Pericardium fibroblast (primary cell): ENCODE results near the gene RBMS1. TPM values are rescaled to one million over a fixed set of nuclear protein-coding genes. Genes with fewer than 3 reads are reported as not detected.

Experiments used
- total RNA-seq: library from RNA; depleted of rRNA; stranded (reverse); fragments of >200 nt; gene quantifications from 2 replicates; pipeline ENCODE4 v1.2.3, GENCODE V29; 2015

RBMS1 gene, protein sequence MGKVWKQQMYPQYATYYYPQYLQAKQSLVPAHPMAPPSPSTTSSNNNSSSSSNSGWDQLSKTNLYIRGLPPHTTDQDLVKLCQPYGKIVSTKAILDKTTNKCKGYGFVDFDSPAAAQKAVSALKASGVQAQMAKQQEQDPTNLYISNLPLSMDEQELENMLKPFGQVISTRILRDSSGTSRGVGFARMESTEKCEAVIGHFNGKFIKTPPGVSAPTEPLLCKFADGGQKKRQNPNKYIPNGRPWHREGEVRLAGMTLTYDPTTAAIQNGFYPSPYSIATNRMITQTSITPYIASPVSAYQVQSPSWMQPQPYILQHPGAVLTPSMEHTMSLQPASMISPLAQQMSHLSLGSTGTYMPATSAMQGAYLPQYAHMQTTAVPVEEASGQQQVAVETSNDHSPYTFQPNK
- total RNA-seq, result 58.0 and 67.0 TPM in 2 replicates

DNA sequence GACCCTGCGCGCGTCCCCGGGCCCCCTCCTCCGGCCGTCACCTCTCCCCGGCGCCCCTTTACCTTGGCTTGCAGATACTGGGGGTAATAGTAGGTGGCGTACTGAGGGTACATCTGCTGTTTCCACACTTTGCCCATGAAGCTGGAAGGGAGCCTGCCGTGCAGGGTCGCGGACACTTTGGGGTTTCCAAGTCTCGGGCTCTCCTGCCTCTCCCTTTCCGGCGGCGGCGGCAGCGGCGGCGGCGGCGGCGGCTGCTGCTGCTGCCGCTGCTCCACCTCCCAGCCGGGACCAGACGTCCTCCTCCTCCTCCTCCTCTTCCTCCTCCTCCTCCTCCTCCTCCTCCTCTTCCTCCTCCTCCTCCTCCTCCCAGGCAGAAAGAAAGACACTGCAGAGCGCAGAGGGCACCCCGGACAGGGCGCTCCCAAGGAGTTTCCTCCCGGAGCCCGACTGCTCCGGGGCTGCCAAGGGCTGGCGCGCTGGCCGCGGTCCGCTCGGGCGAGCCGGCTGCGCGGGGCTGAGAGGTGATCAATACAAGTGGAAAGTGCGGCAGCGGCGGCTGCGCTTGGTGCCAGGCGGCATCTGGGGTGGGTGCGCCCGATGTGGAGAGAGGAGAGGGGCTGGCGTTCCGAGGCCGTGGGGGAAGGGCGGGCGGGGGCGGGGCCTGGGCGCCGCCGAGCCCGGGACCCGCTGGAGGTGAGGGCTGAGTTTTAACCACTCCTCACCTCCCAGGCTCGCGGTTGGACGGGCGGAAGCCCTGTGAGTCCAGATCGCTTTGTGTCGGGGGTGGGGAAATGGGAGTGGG lies at the start of gene RBMS1:
TSS of gene RBMS1 (minus strand) at position 581 of the 802 bp plus-strand sequence. CDS start at position 137, 444 bp downstream.

